Inferior parietal cortex (tissue), 1 donor: Measurements from ENCODE around the gene NCAPG.
A peak's percentile ranks its signal among the peaks of the same experiment; 100 is the strongest.
"Not testable (repeated sequence)": the region's sequence is repeated elsewhere in the genome, so short reads cannot be mapped to it uniquely, and the experiment has no call there.

Experiments
- DNase-seq: peaks from one replicate; pipeline ENCODE4 v3.0.0-alpha.2; 2016; ENCODE audit errors: extremely low spot score

The NCAPG gene

GRCh38 chr4:17788956-17789355 lies 21.8 kb upstream of the NCAPG start:
- DNase-seq: no peak

GRCh38 chr4:17794730-17795129 lies 16.0 kb upstream of the NCAPG start:
- DNase-seq: no peak

GRCh38 chr4:17797808-17798207 lies 13.0 kb upstream of the NCAPG start:
- DNase-seq: no peak

- DNase-seq: no peak
These were observed 5.1 kb upstream of the NCAPG start for GRCh38 chr4:17805580-17806155.

GRCh38 chr4:17807446-17807845 lies 3.3 kb upstream of the NCAPG start:
- no peak for DNase-seq

GRCh38 chr4:17809667-17810066 lies 1.1 kb upstream of the NCAPG start:
- no peak for DNase-seq

GRCh38 chr4:17811078-17811603 lies 362 bp downstream of the NCAPG start:
- DNase-seq: no peak

- DNase-seq: no peak
These were observed 1.3 kb downstream of the NCAPG start for GRCh38 chr4:17812125-17812524.

GRCh38 chr4:17812801-17813200 lies 2.0 kb downstream of the NCAPG start:
- DNase-seq: no peak

- no peak for DNase-seq
These were observed 3.4 kb downstream of the NCAPG start for GRCh38 chr4:17814140-17814539.

- no peak for DNase-seq
These were observed 5.4 kb downstream of the NCAPG start for GRCh38 chr4:17816142-17816541.

- peak; percentile 73 for DNase-seq
These were observed 6.2 kb downstream of the NCAPG start for GRCh38 chr4:17817027-17817426.

- no peak for DNase-seq
These were observed 13.3 kb downstream of the NCAPG start for GRCh38 chr4:17823871-17824669.

- no peak for DNase-seq
These were observed 35.5 kb downstream of the NCAPG start for GRCh38 chr4:17846266-17846665.

- not testable (repeated sequence) for DNase-seq
These were observed 39.5 kb downstream of the NCAPG start for GRCh38 chr4:17850295-17850694.

- no peak for DNase-seq
These were observed 41.2 kb downstream of the NCAPG start for GRCh38 chr4:17851959-17852358.

GRCh38 chr4:17854036-17854435 lies 43.3 kb downstream of the NCAPG start:
- DNase-seq: no peak

- no peak for DNase-seq
These were observed 49.1 kb downstream of the NCAPG start for GRCh38 chr4:17859793-17860406.

GRCh38 chr4:17861906-17862305 lies 51.1 kb downstream of the NCAPG start:
- DNase-seq: not testable (repeated sequence)

GRCh38 chr4:17865866-17866363 lies 55.1 kb downstream of the NCAPG start:
- no peak for DNase-seq

GRCh38 chr4:17866810-17867209 lies 56.0 kb downstream of the NCAPG start:
- no peak for DNase-seq

GRCh38 chr4:17867276-17867675 lies 56.5 kb downstream of the NCAPG start:
- DNase-seq: no peak

- no peak for DNase-seq
These were observed 58.5 kb downstream of the NCAPG start for GRCh38 chr4:17869327-17869726.
